ENCODE data around the gene MAEA. TPM values are rescaled to one million over a fixed set of nuclear protein-coding genes. Genes with fewer than 3 reads are reported as not detected.

Gene MAEA
- total and polyA plus RNA-seq, 8 donors, result 28.6 to 74.7 (median 32.7) TPM

GRCh38 chr4:1252928-1253492, 36.7 kb upstream of the MAEA start:
- Histone ChIP-seq H3K9me3 (no peaks in the 10 kb centered on the region), H3K4me3 (no peak overlapping the region), H3K4me1 (peaks cover 0 to 11% (median 11%) of the 10 kb centered on the region in 3 donors), H3K27me3 (no peaks in the 10 kb centered on the region), H3K36me3 (no peaks in the 10 kb centered on the region), H3K27ac (no peak overlapping the region)
- 96 to 99% methylated on average over 6 of the region's 6 CpGs for WGBS, 2 donors
- no peak for TF ChIP-seq CTCF (IDR thresholded peaks at IDR 0.05)
- FAIRE-seq (no peak), DNase-seq (no peak), ATAC-seq (no peak)
- intact Hi-C loops (cut with DNase I), result loop anchor here in 2 of 3 donors (5.0 to 10.0 kb wide), 2 partner anchors 82 to 89 kb away; no protein-coding TSS in a partner anchor

DNA sequence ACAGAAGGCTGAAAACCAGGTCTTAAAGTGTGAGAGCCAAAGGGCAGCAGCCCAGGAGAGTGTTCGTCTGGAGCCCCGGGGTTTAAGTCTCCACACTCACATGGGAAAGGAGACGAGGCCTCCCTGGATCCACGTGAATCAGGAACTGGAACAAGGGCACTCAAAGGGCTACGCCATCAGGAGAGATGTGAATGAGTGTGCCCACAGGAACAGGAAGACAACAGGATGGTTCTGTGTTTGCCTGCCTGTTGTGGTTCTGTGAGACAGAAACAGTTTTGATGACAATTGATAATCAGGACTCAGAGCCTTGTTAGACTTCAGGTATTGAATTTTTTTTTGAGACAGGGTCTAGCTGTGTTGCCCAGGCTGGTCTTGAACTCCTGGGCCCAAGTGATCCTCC, 35.9 kb upstream of the MAEA start:
- H3K27ac ChIP-seq, result no peak overlapping the region
- H3K9me3 ChIP-seq, result no peaks in the 10 kb centered on the region
- intact Hi-C loops (cut with DNase I), result loop anchor here in 2 of 3 donors (5.0 to 10.0 kb wide), 2 partner anchors 81 to 88 kb away; no protein-coding TSS in a partner anchor
- FAIRE-seq (no peak), DNase-seq (no peak), ATAC-seq (no peak)
- TF ChIP-seq CTCF (IDR thresholded peaks at IDR 0.05), result no peak
- no peaks in the 10 kb centered on the region for H3K27me3 ChIP-seq
- H3K4me1 ChIP-seq, result peaks cover 0 to 11% (median 11%) of the 10 kb centered on the region in 3 donors
- WGBS, 2 donors, result 94 to 100% methylated on average over 5 of the region's 5 CpGs
- no peaks in the 10 kb centered on the region for H3K36me3 ChIP-seq
- no peak overlapping the region for H3K4me3 ChIP-seq

GRCh38 chr4:1255151-1255550, 34.5 kb upstream of the MAEA start:
- ATAC-seq (no peak), DNase-seq (no peak), FAIRE-seq (no peak)
- intact Hi-C loops (cut with DNase I), result loop anchor here in 1 of 3 donors (10.0 kb wide), 1 partner anchor 80 kb away; no protein-coding TSS in a partner anchor
- Histone ChIP-seq H3K4me3 (no peak overlapping the region), H3K27me3 (no peaks in the 10 kb centered on the region), H3K9me3 (no peaks in the 10 kb centered on the region), H3K27ac (no peak overlapping the region), H3K36me3 (no peaks in the 10 kb centered on the region), H3K4me1 (peaks cover 0 to 8% (median 7%) of the 10 kb centered on the region in 3 donors)
- 93 to 95% methylated on average over 4 of the region's 4 CpGs for WGBS, 2 donors
- no peak for TF ChIP-seq CTCF (IDR thresholded peaks at IDR 0.05)

DNA sequence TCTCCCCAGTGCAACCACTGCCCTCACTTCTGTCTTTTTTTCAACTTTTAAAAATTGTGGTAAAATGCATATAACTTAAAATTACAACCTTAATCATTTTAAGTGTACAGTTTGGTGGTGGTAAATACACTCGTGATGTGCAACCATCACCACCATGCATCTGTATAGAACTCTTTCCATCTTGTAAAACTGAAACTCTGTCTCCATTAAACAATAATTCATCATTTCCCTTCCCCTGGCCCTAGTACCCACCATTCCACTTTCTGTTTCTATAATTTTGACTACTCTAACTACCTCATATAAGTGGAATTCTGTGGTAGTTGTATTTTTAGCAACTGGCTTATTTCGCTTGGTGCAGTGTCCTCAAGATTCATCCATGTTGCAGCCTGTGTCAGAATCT, 34.0 kb upstream of the MAEA start:
- FAIRE-seq, result no peak
- intact Hi-C loops (cut with DNase I), result loop anchor here in 1 of 3 donors (10.0 kb wide), 1 partner anchor 79 kb away; no protein-coding TSS in a partner anchor

More for the DNA sequence above, 34.0 kb upstream of the MAEA start:
- Histone ChIP-seq H3K36me3 (no peaks in the 10 kb centered on the region), H3K27ac (no peak overlapping the region), H3K27me3 (no peaks in the 10 kb centered on the region), H3K9me3 (no peaks in the 10 kb centered on the region), H3K4me3 (no peak overlapping the region), H3K4me1 (peaks cover 0 to 3% (median 1%) of the 10 kb centered on the region in 3 donors)
- ATAC-seq, result no peak
- no peak for TF ChIP-seq CTCF (IDR thresholded peaks at IDR 0.05)
- DNase-seq, result no peak
- 96 to 97% methylated on average over 2 of the region's 2 CpGs for WGBS, 2 donors

Data from pancreas (tissue), 10 donors.